Subcutaneous adipose tissue (tissue), 4 donors: ENCODE measurements around the gene ATXN1. TPM values are rescaled to one million over a fixed set of nuclear protein-coding genes. Genes with fewer than 3 reads are reported as not detected.

ENCODE experiments used
- CTCF ChIP-seq: fragments of 450-650 bp; IDR thresholded peaks from one replicate; pipeline ENCODE4 v1.5.1; 2016; ENCODE audit warnings: low read depth, mild to moderate bottlenecking, control low read depth, antibody characterized with exemption, moderate library complexity
- total RNA-seq, 4 donors: library from RNA; depleted of rRNA; stranded (reverse); fragments of >200 nt; gene quantifications; one replicate each; pipeline ENCODE4 v1.1.0, GENCODE V29; 2016

The ATXN1 gene
- total RNA-seq, 4 donors from 2014 or later: 27.1 to 35.6 (median 35.1) TPM

GRCh38 chr6:16273256-16273655, 488.0 kb downstream of the ATXN1 start:
- no peak for TF ChIP-seq CTCF

GRCh38 chr6:16272201-16272600, 489.1 kb downstream of the ATXN1 start:
- no peak for TF ChIP-seq CTCF

GRCh38 chr6:16271428-16271827, 489.8 kb downstream of the ATXN1 start:
- TF ChIP-seq CTCF: no peak

- no peak for TF ChIP-seq CTCF
Observed at GRCh38 chr6:16270178-16270794, 491.0 kb downstream of the ATXN1 start.

GRCh38 chr6:16267428-16268263, 493.6 kb downstream of the ATXN1 start:
- no peak for TF ChIP-seq CTCF

- TF ChIP-seq CTCF: no peak
Observed at GRCh38 chr6:16265351-16266341, 495.6 kb downstream of the ATXN1 start.

GRCh38 chr6:16264785-16265184, 496.5 kb downstream of the ATXN1 start:
- no peak for TF ChIP-seq CTCF
